Gastroesophageal sphincter (tissue), 2 donors: ENCODE results near the gene NOS1AP.

Experiments
- POLR2A ChIP-seq, 2 donors: fragments of 450-650 bp; IDR thresholded peaks; one replicate each; pipeline ENCODE4 v1.6.1; 2017; ENCODE audit warnings: antibody characterized with exemption in 2 of 2, mild to moderate bottlenecking in 2 of 2, moderate library complexity in 1 of 2
- POLR2AphosphoS5 ChIP-seq: sonication (generic); formaldehyde crosslinking; IDR thresholded peaks from one replicate; pipeline ENCODE4 v1.6.1; 2017; ENCODE audit warnings: antibody characterized with exemption

DNA sequence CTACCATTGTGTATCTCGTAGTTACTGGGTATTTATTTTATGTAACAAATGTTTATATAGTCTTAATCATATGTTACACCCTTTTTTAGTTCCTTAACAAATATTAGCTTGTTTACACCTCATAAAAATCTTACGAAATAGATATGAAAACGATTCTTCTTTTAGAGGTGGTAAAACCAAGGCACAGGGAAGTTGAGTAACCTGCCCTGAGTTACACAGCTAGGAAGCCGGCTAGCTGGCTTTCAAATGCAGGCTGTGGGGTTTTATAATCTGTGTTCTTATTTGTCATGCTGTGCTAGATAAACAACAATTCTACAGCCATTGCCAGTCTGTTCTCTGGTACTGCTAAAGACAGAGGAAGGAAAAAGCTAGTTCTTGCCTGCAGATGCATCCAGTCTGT, 109.6 kb downstream of the NOS1AP start:
- TF ChIP-seq POLR2A (IDR thresholded peaks at IDR 0.05) (no peak), POLR2AphosphoS5 (no peak)
